ENCODE data around the gene NSD1. TPM values are rescaled to one million over a fixed set of nuclear protein-coding genes. Genes with fewer than 3 reads are reported as not detected.

Gene NSD1
- total and polyA plus RNA-seq, 9 of the 15 experiments (the other 6 are each of a cell fraction or from before 2014, with no cell fraction given) = 3.8 to 51.0 (median 24.7) TPM

DNA sequence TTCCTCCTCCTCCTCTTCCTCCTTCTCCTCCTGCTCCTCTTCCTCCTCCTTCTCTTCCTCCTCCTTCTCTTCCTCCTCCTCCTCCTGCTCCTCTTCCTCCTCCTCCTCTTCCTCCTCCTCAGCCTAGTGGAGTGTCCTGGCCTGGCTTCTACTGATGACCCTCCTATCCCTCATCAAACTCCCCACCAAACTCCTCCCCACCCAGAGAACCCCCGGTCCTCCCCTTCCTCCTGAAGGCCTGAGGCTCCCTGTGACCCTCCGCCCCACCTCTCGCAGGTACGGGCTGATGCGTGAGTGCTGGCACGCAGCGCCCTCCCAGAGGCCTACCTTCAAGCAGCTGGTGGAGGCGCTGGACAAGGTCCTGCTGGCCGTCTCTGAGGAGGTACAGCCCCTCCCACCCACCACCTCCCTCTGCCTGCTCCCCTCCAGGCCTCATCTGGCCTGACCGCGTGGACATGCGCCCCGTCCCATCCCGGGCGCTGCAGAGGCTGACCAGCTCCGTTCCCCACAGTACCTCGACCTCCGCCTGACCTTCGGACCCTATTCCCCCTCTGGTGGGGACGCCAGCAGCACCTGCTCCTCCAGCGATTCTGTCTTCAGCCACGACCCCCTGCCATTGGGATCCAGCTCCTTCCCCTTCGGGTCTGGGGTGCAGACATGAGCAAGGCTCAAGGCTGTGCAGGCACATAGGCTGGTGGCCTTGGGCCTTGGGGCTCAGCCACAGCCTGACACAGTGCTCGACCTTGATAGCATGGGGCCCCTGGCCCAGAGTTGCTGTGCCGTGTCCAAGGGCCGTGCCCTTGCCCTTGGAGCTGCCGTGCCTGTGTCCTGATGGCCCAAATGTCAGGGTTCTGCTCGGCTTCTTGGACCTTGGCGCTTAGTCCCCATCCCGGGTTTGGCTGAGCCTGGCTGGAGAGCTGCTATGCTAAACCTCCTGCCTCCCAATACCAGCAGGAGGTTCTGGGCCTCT is 36.3 kb upstream of the NSD1 start:
- ChIA-PET CTCF (ENCODE audit: low intra/inter-chr PET ratio) (no interaction called here), POLR2A (interaction anchor here (1.1 to 1.4 kb wide), 4 partner anchors 8 to 421 kb away, joined by 3 to 6 read pairs (median 4); no protein-coding TSS in a partner anchor)
- BruUV-seq (replicated peaks) = no TSS peak
- Histone ChIP-seq H3K79me2 (ENCODE audit: control insufficient read depth, insufficient read depth, low read length) (no peaks in the 10 kb centered on the region), H3K4me3 (no peak overlapping the region), H3K9ac (ENCODE audit: insufficient read depth in 1 of 2, low read depth in 2 of 2, low read length in 2 of 2) (peak overlapping the region in 1 of 2 experiments; percentile 71; a peak in 2 of 4 replicates), H2AFZ (ENCODE audit: low read depth, low read length) (no peak overlapping the region), H3K9me3 (replicated peaks; ENCODE audit: control insufficient read depth, insufficient read depth, low read depth, low read length) (no peaks in the 10 kb centered on the region), H3K36me3 (ENCODE audit: control insufficient read depth, insufficient read depth, low read length) (0 out of 3 replicates have a peak, but pooled peaks cover 5% of the 10 kb centered on the region), H4K20me1 (replicated peaks; ENCODE audit: control insufficient read depth, insufficient read depth, low read length) (no peaks in the 10 kb centered on the region), H3K4me1 (replicated peaks in 1 of 2; ENCODE audit: control insufficient read depth in 2 of 2, insufficient read depth in 2 of 2, low read length in 2 of 2) (peaks cover 0 to 46% of the 10 kb centered on the region in 2 experiments; a peak in 2 of 5 replicates), H3K9me1 (ENCODE audit: control insufficient read depth, insufficient read depth, low read length) (no peaks in the 10 kb centered on the region), H3K27ac (ENCODE audit: extremely low read depth, low read depth, low read length) (no peak overlapping the region), H3K4me2 (ENCODE audit: insufficient read depth, low read length) (no peak overlapping the region), H3K27me3 (ENCODE audit: control insufficient read depth in 2 of 2, insufficient read depth in 2 of 2, low read length in 2 of 2) (0 out of 5 replicates have a peak, but pooled peaks cover 0 to 3% of the 10 kb centered on the region in 2 experiments)
- ATAC-seq = no peak
- WGBS (ENCODE audit: insufficient coverage, low coverage, missing lambda C conversion rate) = 76% methylated on average over 20 of the region's 30 CpGs
- in situ Hi-C loops (cut with MboI) (no loop called here), intact Hi-C loops (cut with micrococcal nuclease) (loop anchor here (5.0 kb wide), 1 partner anchor 280 kb away; no protein-coding TSS in a partner anchor)
- FAIRE-seq = no peak
- no peak for DNase-seq (ENCODE audit: extremely low read depth in 1 of 4, low spot score in 3 of 4)
- TF ChIP-seq ZNF3 (CRISPR knock-in tag; IDR thresholded peaks at IDR 0.05) (no peak), THAP12 (CRISPR knock-in tag; IDR thresholded peaks at IDR 0.05) (no peak), ZNF263 (CRISPR knock-in tag; IDR thresholded peaks at IDR 0.05; ENCODE audit: borderline replicate concordance) (peak; percentile 96), BACH1 (tag; IDR thresholded peaks at IDR 0.05) (no peak), POLR2G (IDR thresholded peaks at IDR 0.05; ENCODE audit: low read depth, low read length) (0 out of 2 replicates have a peak, but pooled peaks have one; percentile 22)
- TF ChIP-seq, protein P1, sequence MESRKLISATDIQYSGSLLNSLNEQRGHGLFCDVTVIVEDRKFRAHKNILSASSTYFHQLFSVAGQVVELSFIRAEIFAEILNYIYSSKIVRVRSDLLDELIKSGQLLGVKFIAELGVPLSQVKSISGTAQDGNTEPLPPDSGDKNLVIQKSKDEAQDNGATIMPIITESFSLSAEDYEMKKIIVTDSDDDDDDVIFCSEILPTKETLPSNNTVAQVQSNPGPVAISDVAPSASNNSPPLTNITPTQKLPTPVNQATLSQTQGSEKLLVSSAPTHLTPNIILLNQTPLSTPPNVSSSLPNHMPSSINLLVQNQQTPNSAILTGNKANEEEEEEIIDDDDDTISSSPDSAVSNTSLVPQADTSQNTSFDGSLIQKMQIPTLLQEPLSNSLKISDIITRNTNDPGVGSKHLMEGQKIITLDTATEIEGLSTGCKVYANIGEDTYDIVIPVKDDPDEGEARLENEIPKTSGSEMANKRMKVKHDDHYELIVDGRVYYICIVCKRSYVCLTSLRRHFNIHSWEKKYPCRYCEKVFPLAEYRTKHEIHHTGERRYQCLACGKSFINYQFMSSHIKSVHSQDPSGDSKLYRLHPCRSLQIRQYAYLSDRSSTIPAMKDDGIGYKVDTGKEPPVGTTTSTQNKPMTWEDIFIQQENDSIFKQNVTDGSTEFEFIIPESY (CRISPR knock-in tag; IDR thresholded peaks at IDR 0.05) = peak; percentile 82

Measured in K562 (cell line).